Measurements from ENCODE around the gene BIN1. TPM values are rescaled to one million over a fixed set of nuclear protein-coding genes. Genes with fewer than 3 reads are reported as not detected.

BIN1 gene
- total and polyA plus RNA-seq, 2 experiments from 2014 or later = 23.9 to 33.0 TPM

DNA sequence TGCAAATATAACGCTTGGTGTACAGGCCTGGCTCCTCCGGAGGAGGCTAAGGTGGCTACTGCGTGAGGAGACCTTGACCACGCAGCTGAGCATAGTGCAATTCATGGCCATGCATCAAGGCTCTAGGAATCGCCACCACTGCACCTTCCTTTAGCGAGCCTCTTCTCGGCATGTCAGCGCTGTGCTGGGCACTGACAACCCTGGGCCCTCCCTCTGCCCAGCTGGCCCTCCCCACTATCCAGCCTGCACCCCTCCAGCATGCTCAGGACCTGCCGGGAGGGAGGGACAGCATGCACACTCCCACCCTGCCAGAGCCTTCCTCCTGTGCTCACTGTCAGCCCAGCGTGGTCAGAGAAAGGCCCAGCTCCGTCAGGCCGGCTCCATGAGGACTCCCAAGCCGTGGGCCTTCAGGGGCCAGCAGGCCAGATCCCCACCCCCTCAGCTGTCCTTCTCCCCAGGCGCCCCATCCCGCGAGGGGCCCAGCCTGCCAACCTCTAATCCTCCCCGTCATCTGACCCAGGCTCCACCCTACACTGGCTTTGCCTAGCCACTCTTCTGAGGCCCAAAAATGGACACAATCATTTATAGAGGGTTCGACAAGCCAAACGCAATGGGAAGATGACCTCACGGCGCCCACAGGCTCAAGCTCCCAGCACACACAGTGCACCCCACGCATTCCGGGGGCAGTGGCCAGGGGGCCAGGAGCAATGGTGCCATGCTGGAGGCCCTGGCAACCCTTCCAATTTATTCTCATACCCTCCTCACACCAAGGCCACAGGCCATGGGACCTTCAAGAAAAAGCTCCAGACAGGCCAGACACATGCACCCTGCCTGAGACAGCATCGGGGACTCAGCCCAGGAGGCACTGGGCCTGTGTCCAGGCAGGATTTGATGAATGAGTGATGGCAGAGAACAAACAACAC lies 3.5 kb downstream of the BIN1 start:
- H3K36me3 ChIP-seq (ENCODE audit: low read depth) = no peaks in the 10 kb centered on the region
- H4K20me1 ChIP-seq (ENCODE audit: insufficient read depth) = no peaks in the 10 kb centered on the region
- no peak overlapping the region for H3K9ac ChIP-seq
- no peak overlapping the region for H2AFZ ChIP-seq
- TF ChIP-seq EZH2 (IDR thresholded peaks at IDR 0.05; ENCODE audit: insufficient read depth, poor library complexity, severe bottlenecking) = no peak
- TF ChIP-seq EZH2phosphoT487 (IDR thresholded peaks at IDR 0.05; ENCODE audit: insufficient read depth, low read depth) = no peak
- H3K4me1 ChIP-seq (ENCODE audit: insufficient read depth) = peaks cover 16% of the 10 kb centered on the region
- H3K4me2 ChIP-seq (ENCODE audit: unreplicated experiment) = no peak overlapping the region
- no peak for DNase-seq
- no peaks in the 10 kb centered on the region for H3K9me3 ChIP-seq (ENCODE audit: low read depth)
- H3K79me2 ChIP-seq (ENCODE audit: insufficient read depth) = peaks cover 69% of the 10 kb centered on the region
- H3K27ac ChIP-seq = no peak overlapping the region
- H3K9me2 ChIP-seq (ENCODE audit: insufficient read depth) = no peaks in the 10 kb centered on the region
- 52 to 58% methylated on average over 21 to 23 of the region's 24 CpGs for WGBS, 2 experiments (ENCODE audit: low coverage in 1 of 2, low lambda C conversion rate in 2 of 2, missing lambda C conversion rate in 2 of 2)
- no peaks in the 10 kb centered on the region for H3K27me3 ChIP-seq (replicated peaks; ENCODE audit: insufficient read depth)
- in situ Hi-C loops (cut with MboI) = no loop called here
- no peak overlapping the region for H3K4me3 ChIP-seq
- H3F3A ChIP-seq (ENCODE audit: insufficient read depth) = peaks cover 7% of the 10 kb centered on the region

- Histone ChIP-seq H3K4me1 (ENCODE audit: insufficient read depth) (peaks cover 16% of the 10 kb centered on the region), H3K4me3 (no peak overlapping the region), H3K9ac (no peak overlapping the region), H3K27ac (no peak overlapping the region), H3K36me3 (ENCODE audit: low read depth) (no peaks in the 10 kb centered on the region), H2AFZ (no peak overlapping the region), H3K27me3 (replicated peaks; ENCODE audit: insufficient read depth) (no peaks in the 10 kb centered on the region), H4K20me1 (ENCODE audit: insufficient read depth) (0 out of 2 replicates have a peak, but pooled peaks cover 2% of the 10 kb centered on the region), H3K79me2 (ENCODE audit: insufficient read depth) (peaks cover 74% of the 10 kb centered on the region), H3K9me3 (ENCODE audit: low read depth) (no peaks in the 10 kb centered on the region), H3K4me2 (ENCODE audit: unreplicated experiment) (no peak overlapping the region), H3K9me2 (ENCODE audit: insufficient read depth) (no peaks in the 10 kb centered on the region), H3F3A (ENCODE audit: insufficient read depth) (peaks cover 2% of the 10 kb centered on the region; the same call in 1 of the 2 replicates)
- TF ChIP-seq EZH2phosphoT487 (IDR thresholded peaks at IDR 0.05; ENCODE audit: insufficient read depth, low read depth) (no peak), EZH2 (IDR thresholded peaks at IDR 0.05; ENCODE audit: insufficient read depth, poor library complexity, severe bottlenecking) (no peak)
- in situ Hi-C loops (cut with MboI) = no loop called here
- no peak for DNase-seq
- 83 to 91% methylated on average over 5 of the region's 5 CpGs for WGBS, 2 experiments (ENCODE audit: low coverage in 1 of 2, low lambda C conversion rate in 2 of 2, missing lambda C conversion rate in 2 of 2)
Observed at GRCh38 chr2:127102521-127103242, 4.3 kb downstream of the BIN1 start.

DNA sequence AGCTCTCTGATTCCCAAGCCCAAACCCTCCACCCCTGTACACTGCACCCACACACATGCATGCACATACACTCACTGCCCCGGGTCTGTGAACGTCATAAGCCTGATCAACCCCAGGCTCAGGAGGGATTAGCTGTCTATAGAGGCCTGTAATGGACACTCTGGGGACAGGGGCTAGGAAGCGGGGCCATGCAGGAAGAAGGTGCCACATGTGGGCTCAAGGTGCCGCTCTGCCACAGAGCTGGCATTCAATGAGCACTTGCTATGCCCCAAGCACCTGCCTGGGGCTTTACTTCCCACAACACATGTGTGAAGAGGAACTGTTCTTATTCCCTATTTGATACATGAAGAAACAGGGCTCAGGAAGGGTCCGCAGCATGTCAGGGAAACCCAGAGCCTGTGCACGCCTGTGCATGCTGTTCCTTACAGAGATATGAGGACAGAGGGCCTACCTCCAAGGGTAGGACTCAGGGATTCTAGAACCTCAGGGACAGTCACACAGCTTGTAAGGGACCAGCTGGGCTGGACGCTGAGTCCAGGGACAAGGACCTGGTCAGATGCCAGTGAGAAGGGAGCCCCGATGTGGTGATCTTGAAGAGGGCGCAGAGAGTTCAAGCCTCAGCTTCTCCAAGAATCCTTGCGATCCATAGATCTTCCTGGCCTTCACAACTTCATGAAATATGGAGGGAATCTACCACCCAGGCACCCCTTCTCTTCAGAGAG lies 5.0 kb downstream of the BIN1 start:
- no peak for TF ChIP-seq EZH2phosphoT487 (IDR thresholded peaks at IDR 0.05; ENCODE audit: insufficient read depth, low read depth)
- TF ChIP-seq EZH2 (IDR thresholded peaks at IDR 0.05; ENCODE audit: insufficient read depth, poor library complexity, severe bottlenecking) = no peak
- in situ Hi-C loops (cut with MboI) = no loop called here
- H4K20me1 ChIP-seq (ENCODE audit: insufficient read depth) = 0 out of 2 replicates have a peak, but pooled peaks cover 2% of the 10 kb centered on the region
- no peak overlapping the region for H3K27ac ChIP-seq
- H3F3A ChIP-seq (ENCODE audit: insufficient read depth) = no peaks in the 10 kb centered on the region
- no peaks in the 10 kb centered on the region for H3K9me2 ChIP-seq (ENCODE audit: insufficient read depth)
- no peak for DNase-seq
- H3K79me2 ChIP-seq (ENCODE audit: insufficient read depth) = peaks cover 80% of the 10 kb centered on the region
- no peaks in the 10 kb centered on the region for H3K36me3 ChIP-seq (ENCODE audit: low read depth)
- H3K9ac ChIP-seq = no peak overlapping the region
- H3K9me3 ChIP-seq (ENCODE audit: low read depth) = no peaks in the 10 kb centered on the region
- no peak overlapping the region for H3K4me2 ChIP-seq (ENCODE audit: unreplicated experiment)
- H3K4me3 ChIP-seq = no peak overlapping the region
- H3K27me3 ChIP-seq (replicated peaks; ENCODE audit: insufficient read depth) = no peaks in the 10 kb centered on the region
- 73 to 75% methylated on average over 10 of the region's 10 CpGs for WGBS, 2 experiments (ENCODE audit: low coverage in 1 of 2, low lambda C conversion rate in 2 of 2, missing lambda C conversion rate in 2 of 2)
- no peak overlapping the region for H2AFZ ChIP-seq
- peaks cover 16% of the 10 kb centered on the region for H3K4me1 ChIP-seq (ENCODE audit: insufficient read depth)

- Histone ChIP-seq H4K20me1 (ENCODE audit: insufficient read depth) (0 out of 2 replicates have a peak, but pooled peaks cover 2% of the 10 kb centered on the region), H3K27me3 (replicated peaks; ENCODE audit: insufficient read depth) (no peaks in the 10 kb centered on the region), H3K9me2 (ENCODE audit: insufficient read depth) (no peaks in the 10 kb centered on the region), H3K4me3 (no peak overlapping the region), H3K9ac (no peak overlapping the region), H3K4me2 (ENCODE audit: unreplicated experiment) (no peak overlapping the region), H3K4me1 (ENCODE audit: insufficient read depth) (peaks cover 16% of the 10 kb centered on the region), H3K9me3 (ENCODE audit: low read depth) (no peaks in the 10 kb centered on the region), H3K27ac (no peak overlapping the region), H3K79me2 (ENCODE audit: insufficient read depth) (peaks cover 81% of the 10 kb centered on the region), H2AFZ (no peak overlapping the region), H3K36me3 (ENCODE audit: low read depth) (no peaks in the 10 kb centered on the region), H3F3A (ENCODE audit: insufficient read depth) (no peaks in the 10 kb centered on the region)
- in situ Hi-C loops (cut with MboI) = no loop called here
- DNase-seq = no peak
- TF ChIP-seq EZH2 (IDR thresholded peaks at IDR 0.05; ENCODE audit: insufficient read depth, poor library complexity, severe bottlenecking) (no peak), EZH2phosphoT487 (IDR thresholded peaks at IDR 0.05; ENCODE audit: insufficient read depth, low read depth) (no peak)
- WGBS, 2 experiments (ENCODE audit: low coverage in 1 of 2, low lambda C conversion rate in 2 of 2, missing lambda C conversion rate in 2 of 2) = 69 to 81% methylated on average over 6 of the region's 6 CpGs
Observed at GRCh38 chr2:127101048-127101611, 5.8 kb downstream of the BIN1 start.
